ENCODE results near the gene TDRD1. TPM values are rescaled to one million over a fixed set of nuclear protein-coding genes. Genes with fewer than 3 reads are reported as not detected.

The TDRD1 gene
- total and polyA plus RNA-seq, 2 donors (not counting 3 experiments of a cell fraction or from before 2014, with no cell fraction given), result not detected

DNA sequence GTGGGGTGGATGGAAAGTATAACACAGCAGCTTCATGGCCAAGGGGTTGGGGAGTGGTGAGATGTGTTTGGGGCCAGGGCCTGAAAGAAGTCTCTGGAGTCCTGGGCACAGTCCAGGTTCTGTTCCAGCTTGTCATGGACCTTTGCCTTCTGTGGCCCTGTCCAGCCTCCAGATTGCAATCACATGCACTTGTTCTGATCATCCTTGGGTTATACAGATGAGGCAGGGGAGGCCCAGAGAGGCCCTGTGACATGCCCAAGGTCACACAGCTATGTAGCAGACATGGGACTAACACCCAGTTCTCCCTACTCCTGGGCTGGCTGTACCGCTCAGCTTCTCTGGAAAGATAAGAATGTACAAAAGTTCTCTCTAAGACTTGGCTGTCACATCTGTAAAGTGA lies 71.6 kb downstream of the TDRD1 start:
- TF ChIP-seq GATA2 (IDR thresholded peaks at IDR 0.05; ENCODE audit: insufficient read depth, insufficient read length, low read depth, low read length) (no peak), FOS (IDR thresholded peaks at IDR 0.05; ENCODE audit: borderline replicate concordance, insufficient read depth, low read length) (no peak)
- POLR2A ChIA-PET, result no interaction called here
- Histone ChIP-seq H2AFZ (ENCODE audit: low read depth, low read length) (no peak overlapping the region), H3K4me1 (ENCODE audit: control insufficient read depth, extremely low read depth, insufficient read depth, low read length) (no peaks in the 10 kb centered on the region), H3K9me1 (replicated peaks; ENCODE audit: control insufficient read depth, extremely low read depth, insufficient read depth, low read length) (no peaks in the 10 kb centered on the region), H4K20me1 (replicated peaks; ENCODE audit: control insufficient read depth, extremely low read depth, insufficient read depth, low read length) (no peaks in the 10 kb centered on the region), H3K79me2 (ENCODE audit: control insufficient read depth, insufficient read depth, low read length) (no peaks in the 10 kb centered on the region), H3K9me3 (replicated peaks; ENCODE audit: control insufficient read depth, insufficient read depth, low read length) (no peaks in the 10 kb centered on the region), H3K4me3 (replicated peaks in 1 of 3; ENCODE audit: insufficient read depth in 1 of 3, low read depth in 1 of 3, low read length in 3 of 3) (no peak overlapping the region), H3K27me3 (ENCODE audit: control insufficient read depth in 2 of 2, insufficient read depth in 2 of 2, low read length in 2 of 2) (no peaks in the 10 kb centered on the region), H3K27ac (ENCODE audit: insufficient read depth, low read depth, low read length) (no peak overlapping the region), H3K36me3 (ENCODE audit: control insufficient read depth in 2 of 2, extremely low read depth in 1 of 2, insufficient read depth in 2 of 2, low read length in 2 of 2) (no peaks in the 10 kb centered on the region), H3K9ac (replicated peaks; ENCODE audit: extremely low read depth, insufficient read depth, low read length) (no peak overlapping the region), H3K4me2 (ENCODE audit: insufficient read depth, low read length) (no peak overlapping the region)
- no TSS peak for BruUV-seq (replicated peaks)
- intact Hi-C loops (cut with micrococcal nuclease), result no loop called here
- FAIRE-seq (no peak), DNase-seq (ENCODE audit: low read depth, low spot score) (no peak)
- dilution Hi-C loops (cut with MboI; ENCODE audit: extremely low pct_ligation_motif_present, low sequenced_read_pairs), result no loop called here
- CTCF ChIA-PET, result no interaction called here

DNA sequence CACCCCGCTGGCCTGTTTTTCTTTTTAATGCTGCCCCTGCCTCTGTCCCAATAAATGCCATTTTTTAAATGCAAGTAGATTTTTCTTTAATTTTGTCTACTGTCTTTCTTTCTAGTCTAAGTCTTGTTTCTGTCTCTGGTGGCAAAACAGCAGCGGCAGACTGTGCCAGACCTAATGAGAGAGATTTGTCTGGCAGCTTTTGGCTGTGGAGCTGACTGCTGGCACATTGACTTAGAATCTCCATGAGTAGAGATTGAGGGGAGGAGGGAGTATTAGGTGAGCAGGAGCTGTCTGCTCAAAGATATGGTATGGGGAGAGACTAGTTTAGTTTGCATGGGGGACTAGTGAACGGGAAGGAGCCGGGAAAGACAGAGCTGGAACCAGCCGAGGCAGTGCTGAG lies 72.9 kb downstream of the TDRD1 start:
- no peaks in the 10 kb centered on the region for H3K4me1 ChIP-seq (ENCODE audit: control insufficient read depth, extremely low read depth, insufficient read depth, low read length)
- dilution Hi-C loops (cut with MboI; ENCODE audit: extremely low pct_ligation_motif_present, low sequenced_read_pairs) (no loop called here), intact Hi-C loops (cut with micrococcal nuclease) (no loop called here)
- POLR2A ChIA-PET, result no interaction called here
- no peaks in the 10 kb centered on the region for H4K20me1 ChIP-seq (replicated peaks; ENCODE audit: control insufficient read depth, extremely low read depth, insufficient read depth, low read length)
- no peak overlapping the region for H3K27ac ChIP-seq (ENCODE audit: insufficient read depth, low read depth, low read length)
- TF ChIP-seq EZH2 (IDR thresholded peaks at IDR 0.05; ENCODE audit: borderline replicate concordance, low read depth, low read length, severe bottlenecking), result no peak
- no peak for TF ChIP-seq POLR2A (IDR thresholded peaks at IDR 0.05; ENCODE audit: low read depth, low read length)
- TF ChIP-seq JUN (IDR thresholded peaks at IDR 0.05; ENCODE audit: borderline replicate concordance, insufficient read depth, insufficient read length, low read depth), result no peak
- no peak for TF ChIP-seq MYC (IDR thresholded peaks at IDR 0.05; ENCODE audit: low read depth, low read length)
- TF ChIP-seq, protein P1, sequence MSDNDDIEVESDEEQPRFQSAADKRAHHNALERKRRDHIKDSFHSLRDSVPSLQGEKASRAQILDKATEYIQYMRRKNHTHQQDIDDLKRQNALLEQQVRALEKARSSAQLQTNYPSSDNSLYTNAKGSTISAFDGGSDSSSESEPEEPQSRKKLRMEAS (IDR thresholded peaks at IDR 0.05; ENCODE audit: insufficient read depth, insufficient read length), result no peak
- TF ChIP-seq, protein P2, sequence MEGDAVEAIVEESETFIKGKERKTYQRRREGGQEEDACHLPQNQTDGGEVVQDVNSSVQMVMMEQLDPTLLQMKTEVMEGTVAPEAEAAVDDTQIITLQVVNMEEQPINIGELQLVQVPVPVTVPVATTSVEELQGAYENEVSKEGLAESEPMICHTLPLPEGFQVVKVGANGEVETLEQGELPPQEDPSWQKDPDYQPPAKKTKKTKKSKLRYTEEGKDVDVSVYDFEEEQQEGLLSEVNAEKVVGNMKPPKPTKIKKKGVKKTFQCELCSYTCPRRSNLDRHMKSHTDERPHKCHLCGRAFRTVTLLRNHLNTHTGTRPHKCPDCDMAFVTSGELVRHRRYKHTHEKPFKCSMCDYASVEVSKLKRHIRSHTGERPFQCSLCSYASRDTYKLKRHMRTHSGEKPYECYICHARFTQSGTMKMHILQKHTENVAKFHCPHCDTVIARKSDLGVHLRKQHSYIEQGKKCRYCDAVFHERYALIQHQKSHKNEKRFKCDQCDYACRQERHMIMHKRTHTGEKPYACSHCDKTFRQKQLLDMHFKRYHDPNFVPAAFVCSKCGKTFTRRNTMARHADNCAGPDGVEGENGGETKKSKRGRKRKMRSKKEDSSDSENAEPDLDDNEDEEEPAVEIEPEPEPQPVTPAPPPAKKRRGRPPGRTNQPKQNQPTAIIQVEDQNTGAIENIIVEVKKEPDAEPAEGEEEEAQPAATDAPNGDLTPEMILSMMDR (IDR thresholded peaks at IDR 0.05; ENCODE audit: extremely low read depth in 1 of 2, insufficient read depth in 1 of 2, low read depth in 1 of 2, low read length in 2 of 2), result no peak
- TF ChIP-seq POLR2AphosphoS5 (IDR thresholded peaks at IDR 0.05; ENCODE audit: insufficient read depth, low read depth, low read length), result no peak
- no peak for TF ChIP-seq GATA2 (IDR thresholded peaks at IDR 0.05; ENCODE audit: insufficient read depth, insufficient read length, low read depth, low read length)
- H3K36me3 ChIP-seq (ENCODE audit: control insufficient read depth in 2 of 2, extremely low read depth in 1 of 2, insufficient read depth in 2 of 2, low read length in 2 of 2), result no peaks in the 10 kb centered on the region
- H3K9me1 ChIP-seq (replicated peaks; ENCODE audit: control insufficient read depth, extremely low read depth, insufficient read depth, low read length), result no peaks in the 10 kb centered on the region
- H3K27me3 ChIP-seq (ENCODE audit: control insufficient read depth in 2 of 2, insufficient read depth in 2 of 2, low read length in 2 of 2), result no peaks in the 10 kb centered on the region
- BruUV-seq (replicated peaks), result no TSS peak
- no peaks in the 10 kb centered on the region for H3K79me2 ChIP-seq (ENCODE audit: control insufficient read depth, insufficient read depth, low read length)
- FAIRE-seq (no peak), DNase-seq (ENCODE audit: low read depth, low spot score) (no peak)
- no peak overlapping the region for H3K4me3 ChIP-seq (replicated peaks in 1 of 3; ENCODE audit: insufficient read depth in 1 of 3, low read depth in 1 of 3, low read length in 3 of 3)
- H3K4me2 ChIP-seq (ENCODE audit: insufficient read depth, low read length), result no peak overlapping the region
- no peaks in the 10 kb centered on the region for H3K9me3 ChIP-seq (replicated peaks; ENCODE audit: control insufficient read depth, insufficient read depth, low read length)
- CTCF ChIA-PET, result no interaction called here
- no peak overlapping the region for H3K9ac ChIP-seq (replicated peaks; ENCODE audit: extremely low read depth, insufficient read depth, low read length)
- H2AFZ ChIP-seq (ENCODE audit: low read depth, low read length), result no peak overlapping the region
